Ishikawa (cell line): ENCODE measurements around the gene PRRG4.

ENCODE experiments used
- CEBPB ChIP-seq: IDR thresholded peaks from 2 replicates; pipeline ENCODE4 v1.6.1; 2012
- CREB1 ChIP-seq: IDR thresholded peaks from 2 replicates; pipeline ENCODE4 v1.6.1; 2012; ENCODE audit warnings: low read depth
- EGR1 ChIP-seq: IDR thresholded peaks from 2 replicates; pipeline ENCODE4 v1.6.1; 2012
- EP300 ChIP-seq: IDR thresholded peaks from 2 replicates; pipeline ENCODE4 v1.6.1; 2012; ENCODE audit warnings: borderline replicate concordance
- FOXM1 ChIP-seq: IDR thresholded peaks from 2 replicates; pipeline ENCODE4 v1.6.1; 2012; ENCODE audit warnings: low read depth, borderline replicate concordance
- NFIC ChIP-seq: IDR thresholded peaks from 2 replicates; pipeline ENCODE4 v1.6.1; 2012
- RAD21 ChIP-seq: IDR thresholded peaks from 2 replicates; pipeline ENCODE4 v1.6.1; 2012; ENCODE audit warnings: low read depth
- TAF1 ChIP-seq: IDR thresholded peaks from 2 replicates; pipeline ENCODE4 v1.6.1; 2012; ENCODE audit warnings: low read depth, mild to moderate bottlenecking
- TCF12 ChIP-seq: IDR thresholded peaks from 2 replicates; pipeline ENCODE4 v1.6.1; 2012; ENCODE audit warnings: low read depth
- TEAD4 ChIP-seq: IDR thresholded peaks from 2 replicates; pipeline ENCODE4 v1.6.1; 2012
- YY1 ChIP-seq: IDR thresholded peaks from 2 replicates; pipeline ENCODE4 v1.6.1; 2012; ENCODE audit warnings: low read depth
- ZBTB7A ChIP-seq: IDR thresholded peaks from 2 replicates; pipeline ENCODE4 v1.6.1; 2012; ENCODE audit warnings: low read depth
- TF ChIP-seq, protein P1 (sequence below): IDR thresholded peaks from 2 replicates; pipeline ENCODE4 v1.6.1; 2012
- TF ChIP-seq, protein P2 (sequence below): IDR thresholded peaks from 2 replicates; pipeline ENCODE4 v1.6.1; 2012; ENCODE audit warnings: low read depth, mild to moderate bottlenecking
- TF ChIP-seq, protein P3 (sequence below): IDR thresholded peaks from 2 replicates; pipeline ENCODE4 v1.6.1; 2012

Gene PRRG4

DNA sequence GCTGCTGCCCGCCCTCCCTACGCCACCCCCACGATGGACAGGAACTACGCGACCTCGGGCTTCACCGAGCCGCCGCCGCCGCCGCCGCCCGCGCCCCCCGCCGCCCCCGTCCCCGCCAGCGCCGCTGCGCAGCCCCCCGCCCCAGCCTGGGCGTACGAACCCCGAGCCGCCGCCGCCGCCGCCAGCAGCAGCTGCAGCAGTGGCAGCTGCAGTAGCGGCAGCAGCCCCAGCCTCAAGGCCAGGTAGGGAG is 63.3 kb downstream of the PRRG4 start:
- TF ChIP-seq, protein P1, sequence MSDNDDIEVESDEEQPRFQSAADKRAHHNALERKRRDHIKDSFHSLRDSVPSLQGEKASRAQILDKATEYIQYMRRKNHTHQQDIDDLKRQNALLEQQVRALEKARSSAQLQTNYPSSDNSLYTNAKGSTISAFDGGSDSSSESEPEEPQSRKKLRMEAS: no peak
- TF ChIP-seq YY1 (no peak), FOXM1 (no peak), RAD21 (no peak), EGR1 (no peak), TEAD4 (no peak), NFIC (no peak), CREB1 (no peak)
- TF ChIP-seq, protein P2, sequence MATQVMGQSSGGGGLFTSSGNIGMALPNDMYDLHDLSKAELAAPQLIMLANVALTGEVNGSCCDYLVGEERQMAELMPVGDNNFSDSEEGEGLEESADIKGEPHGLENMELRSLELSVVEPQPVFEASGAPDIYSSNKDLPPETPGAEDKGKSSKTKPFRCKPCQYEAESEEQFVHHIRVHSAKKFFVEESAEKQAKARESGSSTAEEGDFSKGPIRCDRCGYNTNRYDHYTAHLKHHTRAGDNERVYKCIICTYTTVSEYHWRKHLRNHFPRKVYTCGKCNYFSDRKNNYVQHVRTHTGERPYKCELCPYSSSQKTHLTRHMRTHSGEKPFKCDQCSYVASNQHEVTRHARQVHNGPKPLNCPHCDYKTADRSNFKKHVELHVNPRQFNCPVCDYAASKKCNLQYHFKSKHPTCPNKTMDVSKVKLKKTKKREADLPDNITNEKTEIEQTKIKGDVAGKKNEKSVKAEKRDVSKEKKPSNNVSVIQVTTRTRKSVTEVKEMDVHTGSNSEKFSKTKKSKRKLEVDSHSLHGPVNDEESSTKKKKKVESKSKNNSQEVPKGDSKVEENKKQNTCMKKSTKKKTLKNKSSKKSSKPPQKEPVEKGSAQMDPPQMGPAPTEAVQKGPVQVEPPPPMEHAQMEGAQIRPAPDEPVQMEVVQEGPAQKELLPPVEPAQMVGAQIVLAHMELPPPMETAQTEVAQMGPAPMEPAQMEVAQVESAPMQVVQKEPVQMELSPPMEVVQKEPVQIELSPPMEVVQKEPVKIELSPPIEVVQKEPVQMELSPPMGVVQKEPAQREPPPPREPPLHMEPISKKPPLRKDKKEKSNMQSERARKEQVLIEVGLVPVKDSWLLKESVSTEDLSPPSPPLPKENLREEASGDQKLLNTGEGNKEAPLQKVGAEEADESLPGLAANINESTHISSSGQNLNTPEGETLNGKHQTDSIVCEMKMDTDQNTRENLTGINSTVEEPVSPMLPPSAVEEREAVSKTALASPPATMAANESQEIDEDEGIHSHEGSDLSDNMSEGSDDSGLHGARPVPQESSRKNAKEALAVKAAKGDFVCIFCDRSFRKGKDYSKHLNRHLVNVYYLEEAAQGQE: no peak

DNA sequence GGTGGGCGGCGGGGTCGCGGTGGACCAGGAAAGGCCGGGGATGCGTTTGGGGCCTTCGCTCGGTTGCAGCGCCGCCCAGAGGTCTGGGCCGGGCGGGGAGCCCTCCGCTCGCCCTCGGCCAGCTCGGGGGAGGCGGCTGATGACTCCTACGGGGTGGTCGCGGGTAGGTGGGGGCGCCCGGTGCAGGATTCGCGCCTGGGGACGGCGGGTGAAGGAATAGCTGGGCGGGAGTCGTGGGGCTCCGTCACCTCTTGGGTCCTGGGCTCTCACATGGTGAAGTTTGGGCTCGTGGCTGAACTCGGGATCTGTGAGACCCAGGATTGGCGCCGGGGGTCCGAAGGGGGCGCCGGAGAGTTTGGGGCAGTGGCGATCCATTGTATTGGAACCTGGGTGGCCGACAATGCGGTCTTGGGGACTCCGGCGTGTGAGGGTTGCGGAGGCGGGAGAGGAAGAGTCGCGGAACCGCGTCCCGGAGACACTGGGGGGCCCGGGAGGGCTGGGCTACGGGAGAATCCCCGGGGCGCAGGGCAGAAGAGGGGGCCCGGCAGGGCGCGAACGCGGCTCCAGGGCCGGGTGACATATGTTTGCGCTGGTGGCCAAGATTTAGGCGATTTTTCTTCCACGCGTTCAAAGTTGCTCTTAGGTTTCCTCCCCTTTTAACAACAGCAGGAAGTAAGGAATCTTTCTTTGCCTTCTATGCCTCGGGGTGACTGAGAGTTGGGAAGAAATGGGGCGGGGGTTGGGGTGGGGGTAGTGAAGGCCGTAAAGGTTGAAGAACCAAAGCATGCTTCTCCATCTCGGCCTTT is 63.8 kb downstream of the PRRG4 start:
- TF ChIP-seq EP300 (no peak), RAD21 (peak; percentile 14; the same call in 1 of the 2 replicates), ZBTB7A (peak; percentile 97)

DNA sequence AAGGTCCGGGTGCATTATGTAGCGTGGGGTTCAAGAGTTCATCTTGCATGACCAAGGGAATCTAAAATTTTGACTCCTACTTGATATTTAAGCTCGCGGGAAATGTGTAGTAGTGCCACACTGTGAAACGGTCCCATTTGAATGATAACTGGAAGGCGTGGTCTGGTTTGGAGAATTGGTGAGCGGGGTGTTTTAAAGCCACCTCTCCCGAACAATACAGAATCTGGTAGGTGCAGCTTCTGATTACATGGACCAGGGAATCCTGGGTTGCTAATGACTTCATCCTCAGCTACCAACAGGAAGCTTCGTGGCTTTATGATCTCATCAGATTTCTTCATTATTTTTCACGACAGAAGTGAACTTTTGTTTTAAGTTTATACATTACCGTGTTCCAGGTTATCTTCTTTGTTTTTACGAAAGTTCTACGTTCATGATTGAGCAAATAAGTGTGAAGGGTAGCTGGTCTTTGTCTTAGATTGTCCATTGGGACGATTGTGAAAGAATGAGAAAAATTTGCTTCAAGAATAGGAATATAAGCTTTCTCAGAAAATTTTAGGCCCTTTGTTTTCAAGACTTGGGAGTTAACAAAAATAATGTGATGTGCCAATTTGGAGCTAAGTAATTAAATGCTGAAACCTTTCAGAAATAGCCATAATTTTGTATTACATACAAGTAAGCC is 64.6 kb downstream of the PRRG4 start:
- TF ChIP-seq FOXM1: peak; percentile 87; the same call in 1 of the 2 replicates
- TF ChIP-seq CREB1: peak; percentile 54; the same call in 1 of the 2 replicates
- TF ChIP-seq CEBPB: no peak

DNA sequence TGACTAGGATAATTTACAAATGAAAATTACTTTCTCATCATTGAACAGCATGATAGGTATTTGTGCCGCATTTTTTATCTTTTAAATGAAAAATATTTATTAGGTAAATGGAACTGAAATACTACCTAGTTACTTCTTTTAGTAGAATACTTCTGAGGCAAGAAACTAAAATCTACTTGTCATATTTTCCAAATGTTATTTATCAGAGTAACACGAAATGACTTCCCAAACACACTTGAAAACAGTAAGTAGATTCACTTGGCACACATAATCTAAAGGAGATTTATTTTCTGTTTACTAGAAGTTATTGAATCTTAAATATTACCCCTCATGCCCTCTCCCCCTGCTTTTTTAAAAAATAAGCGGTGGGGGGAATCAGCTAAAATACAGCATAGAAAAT is 65.2 kb downstream of the PRRG4 start:
- TF ChIP-seq NFIC: no peak
- no peak for TF ChIP-seq YY1
- TF ChIP-seq TAF1: no peak
- no peak for TF ChIP-seq CREB1

DNA sequence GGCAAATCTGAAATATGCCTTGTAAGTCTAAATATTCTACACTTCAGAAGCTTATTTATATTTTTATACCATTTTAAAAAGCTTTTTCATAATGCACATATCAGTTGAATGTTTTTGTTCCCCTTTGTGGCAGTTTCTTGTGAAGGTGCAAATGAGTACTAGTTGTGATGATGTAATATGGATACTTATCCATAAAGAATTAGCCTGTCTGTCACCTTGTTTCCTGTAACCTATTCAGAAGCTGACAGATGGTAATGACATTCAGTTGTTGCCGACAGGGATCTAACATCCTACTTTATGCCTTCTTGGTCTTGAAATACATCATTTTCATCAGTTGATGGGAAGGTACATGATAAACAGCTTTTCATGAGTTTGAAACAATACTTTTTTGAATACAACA is 65.7 kb downstream of the PRRG4 start:
- TF ChIP-seq, protein P1: no peak
- no peak for TF ChIP-seq TCF12
- TF ChIP-seq TEAD4: no peak
- no peak for TF ChIP-seq FOXM1
- no peak for TF ChIP-seq EGR1
- no peak for TF ChIP-seq RAD21
- TF ChIP-seq CEBPB: no peak
- no peak for TF ChIP-seq TAF1
- TF ChIP-seq, protein P2: no peak
- TF ChIP-seq ZBTB7A: no peak

DNA sequence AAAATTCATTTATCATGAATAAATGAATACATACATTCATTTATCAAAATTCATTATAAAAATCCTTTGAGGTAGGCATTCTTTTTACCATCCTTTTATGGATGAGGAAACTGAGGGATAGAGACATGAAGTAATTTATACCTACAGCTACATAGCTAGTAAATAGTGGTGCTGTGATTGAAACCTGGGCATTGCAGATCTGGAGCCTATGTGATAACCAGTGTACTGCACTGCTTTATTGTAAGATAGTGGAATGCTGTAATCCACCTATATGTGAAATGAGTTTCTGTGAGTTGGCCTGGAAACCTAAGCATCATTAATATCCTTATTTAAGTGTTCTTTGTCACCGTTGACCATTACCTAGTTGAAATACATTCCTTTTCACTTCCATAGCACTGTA is 67.4 kb downstream of the PRRG4 start:
- TF ChIP-seq, protein P2: no peak
- TF ChIP-seq CREB1: no peak
- no peak for TF ChIP-seq FOXM1
- TF ChIP-seq RAD21: no peak
- no peak for TF ChIP-seq EP300
- TF ChIP-seq, protein P3, sequence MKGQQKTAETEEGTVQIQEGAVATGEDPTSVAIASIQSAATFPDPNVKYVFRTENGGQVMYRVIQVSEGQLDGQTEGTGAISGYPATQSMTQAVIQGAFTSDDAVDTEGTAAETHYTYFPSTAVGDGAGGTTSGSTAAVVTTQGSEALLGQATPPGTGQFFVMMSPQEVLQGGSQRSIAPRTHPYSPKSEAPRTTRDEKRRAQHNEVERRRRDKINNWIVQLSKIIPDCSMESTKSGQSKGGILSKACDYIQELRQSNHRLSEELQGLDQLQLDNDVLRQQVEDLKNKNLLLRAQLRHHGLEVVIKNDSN: no peak
- TF ChIP-seq ZBTB7A: no peak
- no peak for TF ChIP-seq TEAD4
- TF ChIP-seq, protein P1: no peak
- no peak for TF ChIP-seq YY1
- no peak for TF ChIP-seq TAF1
- TF ChIP-seq EGR1: no peak
- TF ChIP-seq TCF12: no peak
- TF ChIP-seq CEBPB: no peak
- no peak for TF ChIP-seq NFIC
